GM21786 (cell line): ENCODE results near the gene ENPP7.

ENCODE experiments used
- ATAC-seq: cut with Tn5 transposase; IDR thresholded peaks from one replicate; pipeline ENCODE4 v1.9.1; 2021; ENCODE audit not compliant: unreplicated experiment

Gene ENPP7

GRCh38 chr17:79730769-79731483 lies at the start of gene ENPP7:
TSS of gene ENPP7 (plus strand) at chr17:79730943. CDS start at chr17:79731140, 197 bp downstream.
- no peak for ATAC-seq

GRCh38 chr17:79681101-79681621 lies 49.6 kb upstream of the ENPP7 start:
- no peak for ATAC-seq

GRCh38 chr17:79681628-79682261 lies 49.0 kb upstream of the ENPP7 start:
- no peak for ATAC-seq

GRCh38 chr17:79683365-79683764 lies 47.4 kb upstream of the ENPP7 start:
- no peak for ATAC-seq

GRCh38 chr17:79684132-79684985 lies 46.4 kb upstream of the ENPP7 start:
- no peak for ATAC-seq

- no peak for ATAC-seq
Observed at GRCh38 chr17:79685121-79685520, 45.6 kb upstream of the ENPP7 start.

GRCh38 chr17:79686476-79686875 lies 44.3 kb upstream of the ENPP7 start:
- no peak for ATAC-seq

GRCh38 chr17:79690466-79690865 lies 40.3 kb upstream of the ENPP7 start:
- ATAC-seq = no peak

GRCh38 chr17:79690988-79691836 lies 39.5 kb upstream of the ENPP7 start:
- no peak for ATAC-seq

- no peak for ATAC-seq
Observed at GRCh38 chr17:79691931-79692330, 38.8 kb upstream of the ENPP7 start.

GRCh38 chr17:79693419-79693818 lies 37.3 kb upstream of the ENPP7 start:
- ATAC-seq = no peak

GRCh38 chr17:79695293-79695790 lies 35.4 kb upstream of the ENPP7 start:
- ATAC-seq = no peak

- no peak for ATAC-seq
Observed at GRCh38 chr17:79695797-79696609, 34.7 kb upstream of the ENPP7 start.

- ATAC-seq = no peak
Observed at GRCh38 chr17:79696610-79696982, 34.1 kb upstream of the ENPP7 start.

GRCh38 chr17:79698146-79698846 lies 32.4 kb upstream of the ENPP7 start:
- ATAC-seq = no peak

- no peak for ATAC-seq
Observed at GRCh38 chr17:79699386-79700036, 31.2 kb upstream of the ENPP7 start.

GRCh38 chr17:79700592-79700991 lies 30.2 kb upstream of the ENPP7 start:
- ATAC-seq = no peak

GRCh38 chr17:79702034-79702433 lies 28.7 kb upstream of the ENPP7 start:
- ATAC-seq = no peak
